SK-N-SH (cell line): ENCODE measurements around the gene RGSL1.

ENCODE experiments used
- CTCF ChIP-seq: fragments of 200-600 bp; sonication (generic); IDR thresholded peaks from 2 replicates; pipeline ENCODE4 v1.6.1; 2017; ENCODE audit warnings: antibody characterized with exemption, mild to moderate bottlenecking, moderate library complexity
- EP300 ChIP-seq, 2 experiments: IDR thresholded peaks; 2 replicates each; pipeline versions ENCODE4 v1.4.0 to v1.6.1; 2012; ENCODE audit warnings: borderline replicate concordance in 1 of 2, low read depth in 1 of 2, low read length in 1 of 2
- EZH2phosphoT487 ChIP-seq: fragments of 200-600 bp; sonication (generic); IDR thresholded peaks from 2 replicates; pipeline ENCODE4 v1.6.1; 2017; ENCODE audit warnings: low read depth, mixed run types, mild to moderate bottlenecking, antibody characterized with exemption, moderate library complexity, borderline replicate concordance
- MXI1 ChIP-seq: IDR thresholded peaks from 2 replicates; pipeline ENCODE4 v1.6.1; 2012; ENCODE audit warnings: mild to moderate bottlenecking, low read depth, low read length, improper control_type of control experiment
- TAF1 ChIP-seq: IDR thresholded peaks from 2 replicates; pipeline ENCODE4 v1.6.1; 2012; ENCODE audit warnings: low read depth, mild to moderate bottlenecking, low read length, moderate library complexity, borderline replicate concordance
- USF1 ChIP-seq: IDR thresholded peaks from 2 replicates; pipeline ENCODE4 v1.4.0; 2012; ENCODE audit warnings: low read depth, borderline replicate concordance
- USF2 ChIP-seq: fragments of 150-350 bp; IDR thresholded peaks from 2 replicates; pipeline ENCODE4 v1.6.1; 2017; ENCODE audit warnings: antibody characterized with exemption, low read length, low read depth, borderline replicate concordance

- no peak for TF ChIP-seq CTCF
- no peak for TF ChIP-seq EZH2phosphoT487
- TF ChIP-seq USF1: no peak
- TF ChIP-seq EP300 (IDR thresholded peaks at IDR 0.05; ENCODE audit: borderline replicate concordance in 1 of 2, low read depth in 1 of 2, low read length in 1 of 2): no peak
- TF ChIP-seq TAF1: no peak
- TF ChIP-seq MXI1: no peak
- no peak for TF ChIP-seq USF2
These were observed 45.7 kb downstream of the RGSL1 start for GRCh38 chr1:182495693-182496092.
